K562 (cell line): Measurements from ENCODE around the gene CREB3L1. TPM values are rescaled to one million over a fixed set of nuclear protein-coding genes. Genes with fewer than 3 reads are reported as not detected.

ENCODE experiments used
- ATAC-seq: fragments of 200-7000 bp; cut with Tn5 transposase; 3 replicates; pipeline ENCODE4 v1.9.1; 2020; ENCODE audit warnings: moderate library complexity
- BruUV-seq: library from RNA; stranded (reverse); fragments of 400-500 nt; replicated peaks from 2 replicates; lab custom pipeline; 2021; lab: Mats Ljungman, UMichigan
- CTCF ChIA-PET: fragments of 300-600 bp; formaldehyde crosslinking; extraction: SDS; loops from one replicate; lab custom pipeline; 2021; ENCODE audit warnings: low intra/inter-chr PET ratio; lab: Yijun Ruan, JAX
- POLR2A ChIA-PET: fragments of 300-600, 350-650 bp; sonication (Branson Sonifier 250); formaldehyde crosslinking; extraction: SDS; loops from one replicate; lab custom pipeline; 2021; ENCODE audit warnings: antibody characterized with exemption, inconsistent platforms; lab: Yijun Ruan, JAX
- DNase-seq, 4 experiments: peaks; one replicate each; pipeline versions ENCODE4 v3.0.0 to v3.0.0-alpha.2; 2011 to 2018; ENCODE audit warnings: low spot score in 3 of 4, mixed read lengths in 3 of 4; ENCODE audit errors: extremely low read depth in 1 of 4
- FAIRE-seq: peaks from 2 replicates; lab custom pipeline; 2011; peaks lifted over from hg19 to GRCh38; lab: Jason Lieb, UNC
- H2AFZ ChIP-seq: 2 replicates; pipeline ENCODE4 v1.6.0; 2011; ENCODE audit warnings: low read depth, low read length, control low read depth, inconsistent platforms
- H3K27ac ChIP-seq: fragments of 200-600 bp; 3 replicates; pipeline ENCODE4 v1.8.0; 2011; ENCODE audit warnings: low read depth, mild to moderate bottlenecking, control low read depth, inconsistent platforms, low read length, moderate library complexity, mixed read lengths; ENCODE audit errors: extremely low read depth
- H3K27me3 ChIP-seq, 2 experiments: fragments of 300-600 bp in 1 of 2; 2 replicates in 1 of 2; 3 replicates in 1 of 2; pipeline versions ENCODE4 v1.6.0 to v1.8.0; 2011; ENCODE audit warnings: inconsistent platforms in 2 of 2, low read length in 2 of 2, mild to moderate bottlenecking in 1 of 2, mixed read lengths in 1 of 2, moderate library complexity in 1 of 2; ENCODE audit not compliant: control insufficient read depth in 2 of 2, insufficient read depth in 2 of 2
- H3K36me3 ChIP-seq: fragments of 300-600 bp; 3 replicates; pipeline ENCODE4 v1.8.0; 2011; ENCODE audit warnings: mild to moderate bottlenecking, low read length, inconsistent platforms; ENCODE audit not compliant: control insufficient read depth, insufficient read depth
- H3K4me1 ChIP-seq, 2 experiments: fragments of 200-600 bp in 1 of 2; replicated peaks in 1 of 2; 2 replicates in 1 of 2; 3 replicates in 1 of 2; pipeline versions ENCODE4 v1.5.1 to v1.8.0; 2011; ENCODE audit warnings: inconsistent platforms in 2 of 2, low read length in 2 of 2, mild to moderate bottlenecking in 1 of 2, mixed read lengths in 1 of 2, moderate library complexity in 1 of 2; ENCODE audit not compliant: control insufficient read depth in 2 of 2, insufficient read depth in 2 of 2
- H3K4me2 ChIP-seq: 2 replicates; pipeline ENCODE4 v1.6.1; 2011; ENCODE audit warnings: low read length, control low read depth, inconsistent platforms, mixed read lengths; ENCODE audit not compliant: insufficient read depth
- H3K4me3 ChIP-seq: fragments of 200-600 bp; sonication (generic), shearing (Covaris generic); 2 replicates; pipeline ENCODE4 v1.5.1; 2016; ENCODE audit warnings: control low read depth, inconsistent platforms
- H3K79me2 ChIP-seq: fragments of 200-600 bp; 3 replicates; pipeline ENCODE4 v1.8.0; 2011; ENCODE audit warnings: low read length, inconsistent platforms; ENCODE audit not compliant: control insufficient read depth, insufficient read depth
- H3K9ac ChIP-seq, 2 experiments: 2 replicates each; pipeline versions ENCODE4 v1.6.0 to v1.6.1; 2011; ENCODE audit warnings: low read depth in 2 of 2, low read length in 2 of 2, control low read depth in 1 of 2, inconsistent platforms in 1 of 2, mild to moderate bottlenecking in 1 of 2, mixed read lengths in 1 of 2; ENCODE audit not compliant: insufficient read depth in 1 of 2
- H3K9me1 ChIP-seq: one replicate; pipeline ENCODE4 v1.6.0; 2011; ENCODE audit warnings: inconsistent platforms, mild to moderate bottlenecking, low read length, moderate library complexity; ENCODE audit not compliant: control insufficient read depth, insufficient read depth
- H3K9me3 ChIP-seq: replicated peaks from 2 replicates; pipeline ENCODE4 v1.5.1; 2011; ENCODE audit warnings: low read depth, low read length, inconsistent platforms; ENCODE audit not compliant: control insufficient read depth, insufficient read depth
- H4K20me1 ChIP-seq: replicated peaks from 2 replicates; pipeline ENCODE4 v1.6.1; 2011; ENCODE audit warnings: low read length, inconsistent platforms, mixed read lengths; ENCODE audit not compliant: control insufficient read depth, insufficient read depth
- KAT7 ChIP-seq: sonication (generic); formaldehyde crosslinking; IDR thresholded peaks from 2 replicates; pipeline ENCODE4 v1.8.0; 2022; ENCODE audit warnings: missing genetic modification reagents, mild to moderate bottlenecking, borderline replicate concordance
- KLF1 ChIP-seq: fragments of 450-650 bp; IDR thresholded peaks from 2 replicates; pipeline ENCODE4 v1.6.1; 2016; ENCODE audit warnings: missing genetic modification characterization, missing compliant biosample characterization
- MIER1 ChIP-seq: fragments of 450-650 bp; IDR thresholded peaks from 2 replicates; pipeline ENCODE4 v1.6.1; 2016; ENCODE audit warnings: antibody characterized with exemption, mild to moderate bottlenecking, low read depth
- NFE2L1 ChIP-seq: fragments of 450-650 bp; IDR thresholded peaks from 2 replicates; pipeline ENCODE4 v1.6.1; 2016; ENCODE audit warnings: missing genetic modification characterization, low read depth, mild to moderate bottlenecking, missing compliant biosample characterization, moderate library complexity, borderline replicate concordance
- RNF2 ChIP-seq: sonication (generic); IDR thresholded peaks from 2 replicates; pipeline ENCODE4 v1.6.1; 2016
- WGBS: fragments of 100-300 bp; shearing (Covaris generic); methylation state at CpG from one replicate; pipeline ENCODE4 v1.1.6; 2016; ENCODE audit warnings: low coverage, mixed read lengths; ENCODE audit not compliant: insufficient coverage; ENCODE audit errors: missing lambda C conversion rate; 5-methylcytosine and 5-hydroxymethylcytosine counted together
- in situ Hi-C: fragments of 300-500 bp; cut with MboI; formaldehyde crosslinking; loops from 4 replicates; pipeline ENCODE4 v1.15.0; 2018; ENCODE audit warnings: inconsistent platforms, mixed read lengths
- intact Hi-C: fragments of 100-400 bp; cut with micrococcal nuclease; formaldehyde crosslinking; loops from 2 replicates; pipeline ENCODE4 v1.14.2; 2022
- polyA plus RNA-seq, 8 experiments: library from polyadenylated mRNA; depleted of rRNA in 4 of 8; stranded (reverse) in 5 of 8; unstranded in 3 of 8; fragments of >200 nt; fragmentation: Nextera tagmentation in 2 of 8; fragmentation: Illumina TruSeq in 1 of 8; extraction: Ambion mirVana in 2 of 8; extraction: Trizol in 1 of 8; gene quantifications; 2 replicates each; pipeline versions ENCODE4 v1.2.1 to v1.2.3, GENCODE V29; 2011 to 2014; ENCODE audit warnings: inconsistent platforms in 1 of 8, missing spikeins in 1 of 8
- total RNA-seq, 7 experiments: library from RNA; depleted of rRNA in 6 of 7; stranded (reverse); fragments of >200 nt in 6 of 7; fragmentation: Illumina TruSeq in 2 of 7; extraction: Trizol in 2 of 7; gene quantifications; 2 replicates each; pipeline versions ENCODE4 v1.2.1 to v1.2.3, GENCODE V29; 2011 to 2021; ENCODE audit warnings: low replicate concordance in 1 of 7
- TF ChIP-seq, protein P1 (sequence below): sonication (generic); formaldehyde crosslinking; IDR thresholded peaks from 2 replicates; pipeline ENCODE4 v1.8.1; 2023; ENCODE audit warnings: mild to moderate bottlenecking, missing genetic modification reagents

Gene CREB3L1
- total and polyA plus RNA-seq, 9 of the 15 experiments (the other 6 are each of a cell fraction or from before 2014, with no cell fraction given), result 1.2 to 27.6 (median 3.7) TPM

DNA sequence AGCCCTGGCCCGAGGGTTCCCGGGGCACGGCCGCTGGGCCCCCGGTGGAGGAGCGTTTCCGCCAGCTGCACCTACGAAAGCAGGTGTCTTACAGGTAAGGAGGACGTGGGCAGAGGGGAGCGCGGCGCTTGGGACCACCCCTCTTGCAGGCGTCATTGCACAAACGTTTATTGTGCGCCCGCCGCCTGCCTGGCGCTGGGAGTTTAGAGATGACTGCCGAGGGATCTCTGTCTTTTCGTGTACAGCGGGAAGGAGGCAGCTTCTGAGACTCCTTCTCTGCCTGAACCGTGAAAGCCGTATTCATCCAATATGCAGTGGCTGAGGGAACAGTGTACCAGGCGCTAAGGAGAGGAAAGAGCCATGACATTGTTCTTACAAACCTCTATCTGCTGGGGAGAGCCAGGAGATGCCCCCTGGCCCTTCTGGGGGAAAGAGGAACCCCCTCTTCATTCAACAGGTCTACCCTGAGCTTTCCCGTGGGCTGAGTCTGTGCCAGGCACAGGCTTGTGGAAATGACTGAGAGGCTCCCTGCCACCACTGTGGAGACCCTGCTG, 56.0 kb downstream of the CREB3L1 start:
- H3K4me2 ChIP-seq, result no peak overlapping the region
- H3K36me3 ChIP-seq, result no peaks in the 10 kb centered on the region
- in situ Hi-C loops (no loop called here), intact Hi-C loops (no loop called here)
- H3K9me3 ChIP-seq, result no peaks in the 10 kb centered on the region
- no peaks in the 10 kb centered on the region for H3K9me1 ChIP-seq
- H3K4me3 ChIP-seq, result no peak overlapping the region
- CTCF ChIA-PET, result no interaction called here
- ATAC-seq (no peak), DNase-seq (no peak), FAIRE-seq (no peak)
- no peak overlapping the region for H3K9ac ChIP-seq
- no peak overlapping the region for H3K27ac ChIP-seq
- H3K79me2 ChIP-seq, result no peaks in the 10 kb centered on the region
- peaks cover 36 to 63% of the 10 kb centered on the region in 2 experiments; a peak in 4 of 5 replicates for H3K27me3 ChIP-seq
- TF ChIP-seq KLF1 (tag) (no peak), RNF2 (no peak), KAT7 (no peak), MIER1 (no peak), NFE2L1 (tag) (no peak)
- TF ChIP-seq, protein P1, sequence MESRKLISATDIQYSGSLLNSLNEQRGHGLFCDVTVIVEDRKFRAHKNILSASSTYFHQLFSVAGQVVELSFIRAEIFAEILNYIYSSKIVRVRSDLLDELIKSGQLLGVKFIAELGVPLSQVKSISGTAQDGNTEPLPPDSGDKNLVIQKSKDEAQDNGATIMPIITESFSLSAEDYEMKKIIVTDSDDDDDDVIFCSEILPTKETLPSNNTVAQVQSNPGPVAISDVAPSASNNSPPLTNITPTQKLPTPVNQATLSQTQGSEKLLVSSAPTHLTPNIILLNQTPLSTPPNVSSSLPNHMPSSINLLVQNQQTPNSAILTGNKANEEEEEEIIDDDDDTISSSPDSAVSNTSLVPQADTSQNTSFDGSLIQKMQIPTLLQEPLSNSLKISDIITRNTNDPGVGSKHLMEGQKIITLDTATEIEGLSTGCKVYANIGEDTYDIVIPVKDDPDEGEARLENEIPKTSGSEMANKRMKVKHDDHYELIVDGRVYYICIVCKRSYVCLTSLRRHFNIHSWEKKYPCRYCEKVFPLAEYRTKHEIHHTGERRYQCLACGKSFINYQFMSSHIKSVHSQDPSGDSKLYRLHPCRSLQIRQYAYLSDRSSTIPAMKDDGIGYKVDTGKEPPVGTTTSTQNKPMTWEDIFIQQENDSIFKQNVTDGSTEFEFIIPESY, result peak; percentile 62; the same call in 1 of the 2 replicates
- no TSS peak for BruUV-seq
- POLR2A ChIA-PET, result interaction anchor here (0.8 to 1.1 kb wide), 2 partner anchors 9 to 20 kb away, joined by 3 read pairs; no protein-coding TSS in a partner anchor
- no peak overlapping the region for H2AFZ ChIP-seq
- peaks cover 3% of the 10 kb centered on the region; the same call in 1 of the 2 replicates for H4K20me1 ChIP-seq
- 52% methylated on average over 17 of the region's 25 CpGs for WGBS
- H3K4me1 ChIP-seq, result peaks cover 16 to 37% of the 10 kb centered on the region in 2 experiments
